ENCODE results near the gene SLMAP. TPM values are rescaled to one million over a fixed set of nuclear protein-coding genes. Genes with fewer than 3 reads are reported as not detected.

SLMAP gene
- total RNA-seq, 1 donor from 2014 or later, result 578 TPM

- intact Hi-C loops (cut with DNase I), result no loop called here
- DNase-seq (ENCODE audit: low spot score), result no peak
Observed at GRCh38 chr3:57968501-57968900, 212.4 kb downstream of the SLMAP start.

GRCh38 chr3:57971975-57972374 lies 215.9 kb downstream of the SLMAP start:
- intact Hi-C loops (cut with DNase I), result no loop called here
- DNase-seq (ENCODE audit: low spot score), result no peak

- intact Hi-C loops (cut with DNase I), result no loop called here
- no peak for DNase-seq (ENCODE audit: low spot score)
Observed at GRCh38 chr3:57972531-57973111, 216.5 kb downstream of the SLMAP start.

GRCh38 chr3:57973715-57974477 lies 217.8 kb downstream of the SLMAP start:
- no peak for DNase-seq (ENCODE audit: low spot score)
- intact Hi-C loops (cut with DNase I), result no loop called here

GRCh38 chr3:57974796-57975388 lies 218.8 kb downstream of the SLMAP start:
- intact Hi-C loops (cut with DNase I), result no loop called here
- no peak for DNase-seq (ENCODE audit: low spot score)

GRCh38 chr3:57977818-57978235 lies 221.7 kb downstream of the SLMAP start:
- no peak for DNase-seq (ENCODE audit: low spot score)
- intact Hi-C loops (cut with DNase I), result no loop called here

- DNase-seq (ENCODE audit: low spot score), result no peak
- intact Hi-C loops (cut with DNase I), result no loop called here
Observed at GRCh38 chr3:57978316-57978715, 222.2 kb downstream of the SLMAP start.

Other genes with a start within 250 kb of the SLMAP start
- 0.22 TPM for gene DNAH12, start 212.0 kb upstream of the SLMAP start, total RNA-seq
- 14.7 TPM for gene PDE12, start 200.0 kb upstream of the SLMAP start, total RNA-seq
- gene ARF4, start 159.0 kb upstream of the SLMAP start, total RNA-seq, result 103 TPM
- gene DENND6A, start 63.2 kb upstream of the SLMAP start, total RNA-seq, result 22.1 TPM

Measured in cardiac septum (tissue), 1 donor.